AG04449 (cell line): ENCODE results near the gene CALML5.

Experiments used
- CTCF ChIA-PET: fragments of 350-600 bp; formaldehyde crosslinking; extraction: SDS; loops from one replicate; lab custom pipeline; 2021; ENCODE audit warnings: antibody characterized with exemption; lab: Yijun Ruan, JAX
- POLR2A ChIA-PET: fragments of 400-600, 350-600 bp; formaldehyde crosslinking; extraction: SDS; loops from one replicate; lab custom pipeline; 2020; ENCODE audit warnings: antibody characterized with exemption, inconsistent platforms; lab: Yijun Ruan, JAX
- DNase-seq: peaks from one replicate; pipeline ENCODE4 v3.0.0-alpha.2; 2010; ENCODE audit warnings: low read depth, low spot score
- H3K4me3 ChIP-seq: 2 replicates; pipeline ENCODE4 v1.5.1; 2011; ENCODE audit warnings: low read depth, mild to moderate bottlenecking, control low read depth, low read length
- CTCF ChIP-seq: IDR thresholded peaks from one replicate; pipeline ENCODE4 v1.5.1; 2011; ENCODE audit warnings: mild to moderate bottlenecking, moderate library complexity, low read length, control low read depth, inconsistent platforms; ENCODE audit not compliant: insufficient read depth; ENCODE audit errors: missing control alignments

The CALML5 gene

DNA sequence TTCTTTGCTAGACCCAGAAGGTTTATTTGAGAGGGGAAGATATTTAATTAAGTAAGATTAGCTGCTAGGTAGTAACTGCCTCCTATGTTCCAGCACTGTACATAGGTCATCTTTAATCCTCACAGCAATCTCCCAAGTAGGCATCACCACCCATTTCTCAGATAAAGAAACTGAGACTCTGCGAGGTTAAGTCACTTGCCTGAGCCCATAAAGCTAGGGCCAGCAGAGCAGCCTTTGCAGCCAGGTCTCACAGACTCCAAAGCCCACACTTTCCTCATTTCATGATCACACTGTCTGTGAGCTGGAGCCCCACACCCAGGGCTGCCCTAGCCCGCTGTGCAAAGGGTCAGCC is 46.0 kb upstream of the CALML5 start:
- no peak for DNase-seq
- POLR2A ChIA-PET, result interaction anchor here (1.0 kb wide), 1 partner anchor 99 kb away, joined by 3 read pairs; no protein-coding TSS in a partner anchor
- CTCF ChIA-PET, result interaction anchor here (0.7 to 5.6 kb wide), 3 partner anchors 77 to 103 kb away, joined by 3 to 21 read pairs (median 3); no protein-coding TSS in a partner anchor
- no peak for TF ChIP-seq CTCF
- H3K4me3 ChIP-seq, result no peak overlapping the region

DNA sequence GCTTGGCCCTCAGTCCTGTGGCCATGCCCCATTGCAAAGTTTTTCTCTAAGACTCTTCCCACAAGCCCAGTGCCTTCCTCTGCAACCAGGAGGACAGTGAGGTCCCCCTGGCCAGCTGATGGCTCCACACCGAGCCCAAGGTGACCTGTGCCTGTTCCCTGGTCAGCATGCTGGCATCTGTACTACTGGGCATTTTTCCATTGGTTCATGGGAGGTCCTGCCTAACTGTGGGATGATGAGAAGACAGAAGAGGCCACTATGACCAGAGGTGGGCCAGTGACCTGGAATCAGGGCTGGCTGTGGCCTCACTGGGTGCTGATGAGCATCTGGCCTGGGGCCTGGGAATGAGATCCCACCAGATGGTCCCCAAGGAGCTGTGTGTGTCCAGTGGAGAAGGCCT is 45.6 kb upstream of the CALML5 start:
- POLR2A ChIA-PET, result interaction anchor here (1.0 kb wide), 1 partner anchor 99 kb away, joined by 3 read pairs; no protein-coding TSS in a partner anchor
- no peak overlapping the region for H3K4me3 ChIP-seq
- DNase-seq, result no peak
- no peak for TF ChIP-seq CTCF
- CTCF ChIA-PET, result interaction anchor here (0.7 kb wide), 1 partner anchor 100 kb away, joined by 3 read pairs; no protein-coding TSS in a partner anchor

DNA sequence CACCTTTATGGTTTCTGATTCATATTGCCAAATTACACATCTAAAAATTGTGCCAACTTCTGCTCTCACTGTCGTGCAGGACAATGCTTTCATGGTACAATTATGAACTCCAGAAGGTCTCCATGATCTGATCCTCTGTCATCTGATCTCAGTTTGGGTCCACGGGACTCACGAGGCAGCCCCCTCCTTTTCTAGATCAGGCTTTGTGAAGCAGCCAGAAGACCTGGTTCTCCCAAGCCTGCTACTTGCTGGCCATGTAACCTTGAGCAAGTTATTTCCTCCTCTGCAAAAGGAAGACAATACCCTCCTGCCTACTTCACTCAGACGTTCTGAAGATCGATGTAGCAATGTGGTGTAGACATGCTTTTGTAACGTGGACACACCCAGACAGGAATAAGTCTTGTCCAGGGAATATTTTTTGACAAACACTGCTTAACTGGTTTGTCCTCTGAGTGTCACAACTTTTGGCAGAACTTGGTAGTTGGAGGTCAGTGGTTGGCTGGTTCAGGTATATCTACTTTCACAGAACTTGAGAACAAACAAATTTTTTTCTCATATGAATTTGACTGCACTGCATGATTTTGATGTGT is 44.9 kb upstream of the CALML5 start:
- H3K4me3 ChIP-seq, result no peak overlapping the region
- DNase-seq, result no peak
- TF ChIP-seq CTCF, result no peak
- POLR2A ChIA-PET, result no interaction called here
- CTCF ChIA-PET, result no interaction called here

DNA sequence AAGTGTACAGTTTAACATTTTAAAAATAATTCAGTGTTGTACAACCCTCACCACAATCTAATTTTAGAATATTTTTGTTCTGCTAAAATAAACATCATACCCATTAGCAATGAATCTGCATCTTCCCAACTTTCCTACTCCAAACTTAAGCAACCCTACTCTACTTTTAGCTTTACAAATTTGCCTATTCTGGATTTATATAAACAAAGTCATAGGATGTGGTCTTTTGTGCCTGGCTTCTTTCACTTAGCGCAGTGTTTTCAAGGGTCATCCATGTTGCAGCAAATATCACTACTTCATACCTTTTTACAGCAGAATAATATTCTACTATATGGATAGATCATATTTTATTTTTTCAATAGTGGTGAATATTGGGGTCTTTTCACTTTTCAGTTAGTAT is 44.3 kb upstream of the CALML5 start:
- no peak overlapping the region for H3K4me3 ChIP-seq
- POLR2A ChIA-PET, result no interaction called here
- DNase-seq, result no peak
- TF ChIP-seq CTCF, result no peak
- CTCF ChIA-PET, result no interaction called here

DNA sequence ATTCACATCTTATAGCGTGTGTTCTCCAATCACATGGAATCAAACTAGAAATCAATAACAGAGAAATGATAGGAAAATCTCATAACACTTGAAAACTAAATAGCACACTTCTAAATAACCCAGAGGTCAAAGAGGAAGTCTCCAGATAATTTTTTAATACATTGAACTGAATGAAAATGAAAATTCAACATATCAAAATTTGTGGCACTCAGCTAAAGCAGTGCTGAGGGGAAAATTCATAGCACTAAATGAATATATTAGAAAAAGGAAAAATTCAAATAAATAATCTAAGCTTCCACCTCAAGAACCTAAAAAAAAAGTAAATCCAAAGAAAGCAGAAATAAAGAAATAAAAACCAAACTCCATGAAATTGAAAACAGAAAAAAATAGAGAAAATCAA is 42.7 kb upstream of the CALML5 start:
- no peak for DNase-seq
- no peak overlapping the region for H3K4me3 ChIP-seq
- POLR2A ChIA-PET, result no interaction called here
- CTCF ChIA-PET, result no interaction called here
- no peak for TF ChIP-seq CTCF

DNA sequence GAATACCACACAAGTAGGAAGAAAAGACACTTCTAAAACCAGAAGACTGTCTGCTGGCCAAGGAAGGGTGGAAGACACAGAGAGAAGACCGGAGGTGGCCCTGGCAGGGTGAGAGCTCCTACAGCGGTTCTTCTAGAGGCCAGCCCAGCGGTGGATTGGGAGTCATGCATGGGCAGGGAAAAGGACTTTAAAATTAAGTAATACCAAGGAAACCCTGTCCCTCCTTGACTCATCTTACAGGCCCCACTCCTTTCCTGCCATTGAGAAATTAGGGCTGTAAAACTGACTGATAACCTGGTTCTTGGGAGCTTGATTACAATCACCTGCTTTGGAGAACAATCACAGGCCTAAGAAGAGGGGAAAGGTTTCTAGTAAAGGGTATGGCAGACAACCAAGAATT is 41.5 kb upstream of the CALML5 start:
- CTCF ChIA-PET, result interaction anchor here (0.6 kb wide), 1 partner anchor 332 kb away, joined by 3 read pairs; no protein-coding TSS in a partner anchor
- no peak for DNase-seq
- H3K4me3 ChIP-seq, result no peak overlapping the region
- TF ChIP-seq CTCF, result no peak
- POLR2A ChIA-PET, result no interaction called here
